Activated B cell treated with CpG ODN at 0.5 μM for 24 hours (primary cell): ENCODE results near the gene SEC61B. TPM values are rescaled to one million over a fixed set of nuclear protein-coding genes. Genes with fewer than 3 reads are reported as not detected.

Source experiments
- ATAC-seq: fragments of 200-7000 bp; cut with Tn5 transposase; one replicate; pipeline ENCODE4 v1.10.0; 2021; ENCODE audit warnings: low read depth, mild to moderate bottlenecking, moderate library complexity
- CTCF ChIA-PET: fragments of 350-600 bp; sonication (Branson Sonifier 250); formaldehyde crosslinking; loops from one replicate; lab custom pipeline; 2021; ENCODE audit warnings: antibody characterized with exemption; lab: Charles Lee
- POLR2A ChIA-PET: fragments of 350-600 bp; sonication (Branson Sonifier 250); formaldehyde crosslinking; loops from one replicate; lab custom pipeline; 2021; ENCODE audit warnings: antibody characterized with exemption; lab: Charles Lee
- DNase-seq: peaks from one replicate; pipeline ENCODE4 v3.0.0; 2022
- H3K27ac Mint-ChIP-seq: one replicate; pipeline ENCODE4 v1.8.0; 2020; ENCODE audit warnings: mixed read lengths
- H3K27me3 Mint-ChIP-seq: one replicate; pipeline ENCODE4 v1.8.0; 2021; ENCODE audit warnings: mixed read lengths
- H3K36me3 Mint-ChIP-seq: one replicate; pipeline ENCODE4 v1.8.0; 2021; ENCODE audit warnings: low read depth, mixed read lengths
- H3K4me1 Mint-ChIP-seq: one replicate; pipeline ENCODE4 v1.8.0; 2021; ENCODE audit warnings: mixed read lengths
- H3K4me3 Mint-ChIP-seq: one replicate; pipeline ENCODE4 v1.8.0; 2020; ENCODE audit warnings: mild to moderate bottlenecking, mixed read lengths
- H3K9me3 Mint-ChIP-seq: one replicate; pipeline ENCODE4 v1.8.0; 2020; ENCODE audit warnings: mixed read lengths
- CTCF ChIP-seq: fragments of 200-600 bp; IDR thresholded peaks from one replicate; pipeline ENCODE4 v1.8.0; 2022; ENCODE audit warnings: antibody characterized with exemption, mild to moderate bottlenecking
- intact Hi-C: fragments of 100-400 bp; cut with micrococcal nuclease; formaldehyde crosslinking; loops from one replicate; pipeline ENCODE4 v1.15.1; 2024
- total RNA-seq: library from RNA; stranded (reverse); gene quantifications from 2 replicates; pipeline ENCODE4 v1.2.3, GENCODE V29; 2022

Gene SEC61B
- total RNA-seq, 1 donor from 2014 or later: 200 TPM

GRCh38 chr9:99259231-99259918 is 37.3 kb downstream of the SEC61B start:
- Mint-ChIP-seq H3K36me3 (no peaks in the 10 kb centered on the region), H3K27me3 (no peaks in the 10 kb centered on the region), H3K4me1 (peaks cover 57% of the 10 kb centered on the region), H3K9me3 (no peaks in the 10 kb centered on the region), H3K27ac (peak overlapping the region; percentile 67), H3K4me3 (no peak overlapping the region)
- ChIA-PET CTCF (interaction anchor here (2.5 kb wide), 1 partner anchor 27 kb away, joined by 16 read pairs; no protein-coding TSS in a partner anchor), POLR2A (interaction anchor here (0.5 to 2.4 kb wide), 7 partner anchors 16 to 78 kb away, joined by 3 to 10 read pairs (median 4); partner anchors contain the start of genes ALG2 and SEC61B)
- TF ChIP-seq CTCF: no peak
- peak; percentile 19 for DNase-seq
- intact Hi-C loops: no loop called here
- ATAC-seq: peak; percentile 60

GRCh38 chr9:99261923-99262322 is 39.8 kb downstream of the SEC61B start:
- ChIA-PET POLR2A (interaction anchor here (1.3 to 1.4 kb wide), 2 partner anchors 8 to 27 kb away, joined by 4 to 10 read pairs; no protein-coding TSS in a partner anchor), CTCF (interaction anchor here (1.6 to 1.8 kb wide), 2 partner anchors 30 to 77 kb away, joined by 4 to 5 read pairs; no protein-coding TSS in a partner anchor)
- no peaks in the 10 kb centered on the region for H3K36me3 Mint-ChIP-seq
- H3K4me1 Mint-ChIP-seq: peaks cover 63% of the 10 kb centered on the region
- no peak for ATAC-seq
- intact Hi-C loops: loop anchor here (10.0 kb wide), 1 partner anchor 253 kb away; no protein-coding TSS in a partner anchor
- H3K9me3 Mint-ChIP-seq: no peaks in the 10 kb centered on the region
- H3K27ac Mint-ChIP-seq: peak overlapping the region; percentile 9
- H3K4me3 Mint-ChIP-seq: no peak overlapping the region
- DNase-seq: no peak
- no peak for TF ChIP-seq CTCF
- no peaks in the 10 kb centered on the region for H3K27me3 Mint-ChIP-seq

- peak overlapping the region; percentile 13 for H3K4me3 Mint-ChIP-seq
- DNase-seq (no peak), ATAC-seq (peak; percentile 38)
- no peaks in the 10 kb centered on the region for H3K36me3 Mint-ChIP-seq
- no peak for TF ChIP-seq CTCF
- POLR2A ChIA-PET: interaction anchor here (0.6 to 1.4 kb wide), 4 partner anchors 9 to 824 kb away, joined by 3 to 10 read pairs (median 4); partner anchors contain the start of genes ALG2 and SEC61B
- H3K27me3 Mint-ChIP-seq: no peaks in the 10 kb centered on the region
- H3K9me3 Mint-ChIP-seq: no peaks in the 10 kb centered on the region
- H3K27ac Mint-ChIP-seq: peak overlapping the region; percentile 58
- intact Hi-C loops: loop anchor here (1.0 to 10.0 kb wide), 2 partner anchors 9 to 252 kb away; no protein-coding TSS in a partner anchor
- CTCF ChIA-PET: interaction anchor here (0.9 to 1.8 kb wide), 3 partner anchors 9 to 79 kb away, joined by 3 to 5 read pairs (median 4); no protein-coding TSS in a partner anchor
- peaks cover 66% of the 10 kb centered on the region for H3K4me1 Mint-ChIP-seq
Observed at GRCh38 chr9:99262949-99263418, 40.9 kb downstream of the SEC61B start.

GRCh38 chr9:99264070-99264680 is 42.1 kb downstream of the SEC61B start:
- Mint-ChIP-seq H3K27ac (no peak overlapping the region), H3K36me3 (no peaks in the 10 kb centered on the region), H3K4me3 (no peak overlapping the region), H3K4me1 (peaks cover 59% of the 10 kb centered on the region), H3K9me3 (no peaks in the 10 kb centered on the region), H3K27me3 (no peaks in the 10 kb centered on the region)
- intact Hi-C loops: loop anchor here (10.0 kb wide), 1 partner anchor 251 kb away; no protein-coding TSS in a partner anchor
- ATAC-seq (no peak), DNase-seq (no peak)
- CTCF ChIA-PET: interaction anchor here (0.9 to 3.0 kb wide), 4 partner anchors 10 to 561 kb away, joined by 3 to 73 read pairs (median 4); no protein-coding TSS in a partner anchor
- POLR2A ChIA-PET: interaction anchor here (1.0 to 2.6 kb wide), 6 partner anchors 10 to 557 kb away, joined by 3 to 21 read pairs (median 8); partner anchors contain the start of genes ALG2 and SEC61B
- TF ChIP-seq CTCF: no peak
